Measurements from ENCODE around the gene IL20RB. TPM values are rescaled to one million over a fixed set of nuclear protein-coding genes. Genes with fewer than 3 reads are reported as not detected.
A peak's percentile ranks its signal among the peaks of the same experiment; 100 is the strongest.

IL20RB gene
- total RNA-seq, 1 donor from 2014 or later, result 0.98 TPM

DNA sequence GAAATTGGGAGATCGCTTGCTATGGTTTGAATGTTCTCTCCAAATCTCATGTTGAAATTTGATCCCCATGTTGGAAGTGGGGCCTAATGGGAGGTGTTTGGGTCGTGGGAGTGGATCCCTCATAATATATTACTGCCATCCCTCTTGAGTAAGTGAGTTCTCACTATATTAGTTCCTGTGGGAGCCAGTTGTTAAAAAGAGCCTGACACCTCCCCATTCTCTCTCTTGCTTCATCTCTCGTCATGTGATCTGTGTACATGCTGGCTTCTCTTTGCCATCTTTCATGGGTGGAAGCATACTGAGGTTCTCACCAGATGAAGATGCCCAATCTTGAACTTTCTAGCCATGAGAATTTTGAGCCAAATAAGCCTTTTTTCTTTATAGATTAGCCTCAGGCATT, 43.0 kb upstream of the IL20RB start:
- peaks cover 68% of the 10 kb centered on the region for H3K4me1 Mint-ChIP-seq
- peaks cover 27% of the 10 kb centered on the region for H3K36me3 Mint-ChIP-seq (ENCODE audit: low read depth)
- intact Hi-C loops (cut with micrococcal nuclease), result no loop called here
- DNase-seq (no peak), ATAC-seq (ENCODE audit: low read depth) (no peak)
- ChIA-PET POLR2A (no interaction called here), CTCF (no interaction called here)
- no peaks in the 10 kb centered on the region for H3K9me3 Mint-ChIP-seq
- no peak overlapping the region for H3K4me3 Mint-ChIP-seq
- no peaks in the 10 kb centered on the region for H3K27me3 Mint-ChIP-seq
- H3K27ac Mint-ChIP-seq, result no peak overlapping the region
- TF ChIP-seq, protein P1, sequence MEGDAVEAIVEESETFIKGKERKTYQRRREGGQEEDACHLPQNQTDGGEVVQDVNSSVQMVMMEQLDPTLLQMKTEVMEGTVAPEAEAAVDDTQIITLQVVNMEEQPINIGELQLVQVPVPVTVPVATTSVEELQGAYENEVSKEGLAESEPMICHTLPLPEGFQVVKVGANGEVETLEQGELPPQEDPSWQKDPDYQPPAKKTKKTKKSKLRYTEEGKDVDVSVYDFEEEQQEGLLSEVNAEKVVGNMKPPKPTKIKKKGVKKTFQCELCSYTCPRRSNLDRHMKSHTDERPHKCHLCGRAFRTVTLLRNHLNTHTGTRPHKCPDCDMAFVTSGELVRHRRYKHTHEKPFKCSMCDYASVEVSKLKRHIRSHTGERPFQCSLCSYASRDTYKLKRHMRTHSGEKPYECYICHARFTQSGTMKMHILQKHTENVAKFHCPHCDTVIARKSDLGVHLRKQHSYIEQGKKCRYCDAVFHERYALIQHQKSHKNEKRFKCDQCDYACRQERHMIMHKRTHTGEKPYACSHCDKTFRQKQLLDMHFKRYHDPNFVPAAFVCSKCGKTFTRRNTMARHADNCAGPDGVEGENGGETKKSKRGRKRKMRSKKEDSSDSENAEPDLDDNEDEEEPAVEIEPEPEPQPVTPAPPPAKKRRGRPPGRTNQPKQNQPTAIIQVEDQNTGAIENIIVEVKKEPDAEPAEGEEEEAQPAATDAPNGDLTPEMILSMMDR (IDR thresholded peaks at IDR 0.05), result no peak

DNA sequence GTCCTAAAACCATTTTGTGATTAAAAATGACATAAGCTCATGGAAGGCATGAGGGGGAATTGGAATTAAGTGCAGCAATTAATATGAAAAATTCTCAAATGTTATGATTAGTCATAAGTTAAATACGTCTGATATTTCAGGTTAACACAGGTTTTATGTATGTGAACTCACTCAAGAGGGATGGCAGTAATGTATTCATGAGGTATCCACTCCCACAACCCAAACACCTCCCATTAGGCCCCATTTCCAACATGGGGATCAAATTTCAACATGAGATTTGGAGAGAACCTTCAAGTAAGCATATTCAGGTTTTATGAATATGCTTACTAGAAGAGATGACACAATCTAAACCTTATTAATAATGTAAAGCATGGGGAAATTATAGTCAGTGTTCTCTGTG, 41.6 kb upstream of the IL20RB start:
- DNase-seq, result no peak
- H3K4me1 Mint-ChIP-seq, result peaks cover 67% of the 10 kb centered on the region
- no peak overlapping the region for H3K4me3 Mint-ChIP-seq
- no peaks in the 10 kb centered on the region for H3K27me3 Mint-ChIP-seq
- ChIA-PET CTCF (no interaction called here), POLR2A (no interaction called here)
- H3K36me3 Mint-ChIP-seq (ENCODE audit: low read depth), result peaks cover 23% of the 10 kb centered on the region
- no peaks in the 10 kb centered on the region for H3K9me3 Mint-ChIP-seq
- ATAC-seq (ENCODE audit: low read depth), result no peak
- intact Hi-C loops (cut with micrococcal nuclease), result loop anchor here (2.0 kb wide), 1 partner anchor 17 kb away; no protein-coding TSS in a partner anchor
- TF ChIP-seq, protein P1 (IDR thresholded peaks at IDR 0.05), result no peak
- no peak overlapping the region for H3K27ac Mint-ChIP-seq

DNA sequence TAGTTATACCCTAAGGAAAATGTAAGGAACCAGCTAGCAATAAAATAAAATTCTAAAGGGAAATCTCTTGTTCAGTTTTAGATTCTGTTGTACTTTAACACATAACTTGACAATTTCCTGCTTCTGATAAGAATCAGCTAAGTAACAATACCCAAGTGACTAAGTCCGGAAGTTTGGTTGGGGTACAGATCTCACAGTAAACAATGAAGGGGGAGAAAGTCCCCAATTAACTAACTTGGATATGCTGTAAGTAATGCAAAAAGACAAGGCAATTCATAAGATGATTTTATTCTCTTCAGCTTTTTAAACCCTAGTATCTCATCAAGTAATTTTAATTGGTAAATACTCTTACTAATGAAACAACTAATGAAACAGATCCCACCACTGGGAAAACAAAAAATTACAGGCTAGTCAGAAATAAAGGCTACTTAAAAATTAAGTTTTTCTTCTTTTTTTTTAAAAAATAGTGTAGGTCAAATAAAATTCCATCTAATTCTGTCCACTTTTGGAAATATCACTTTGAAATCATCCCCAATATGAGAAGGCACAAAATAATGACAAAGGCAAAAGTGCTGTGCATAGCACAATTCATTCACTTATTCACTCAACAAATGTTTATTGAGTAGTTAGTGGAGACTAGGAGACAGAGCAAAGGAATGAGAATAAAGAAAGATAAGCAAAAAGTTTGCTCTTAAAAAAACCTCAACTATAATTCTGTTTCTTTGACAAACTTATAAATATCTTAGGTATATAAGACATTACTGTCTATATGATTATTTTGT, 37.8 kb upstream of the IL20RB start:
- no peak overlapping the region for H3K4me3 Mint-ChIP-seq
- ChIA-PET POLR2A (interaction anchor here (1.2 kb wide), 1 partner anchor 168 kb away, joined by 3 read pairs; the partner anchor contains the start of gene STAG1), CTCF (no interaction called here)
- DNase-seq, result no peak
- peaks cover 8% of the 10 kb centered on the region for H3K36me3 Mint-ChIP-seq (ENCODE audit: low read depth)
- ATAC-seq (ENCODE audit: low read depth), result peak; percentile 50
- intact Hi-C loops (cut with micrococcal nuclease), result no loop called here
- no peaks in the 10 kb centered on the region for H3K27me3 Mint-ChIP-seq
- TF ChIP-seq, protein P1 (IDR thresholded peaks at IDR 0.05), result no peak
- no peak overlapping the region for H3K27ac Mint-ChIP-seq
- peaks cover 60% of the 10 kb centered on the region for H3K4me1 Mint-ChIP-seq
- H3K9me3 Mint-ChIP-seq, result no peaks in the 10 kb centered on the region

DNA sequence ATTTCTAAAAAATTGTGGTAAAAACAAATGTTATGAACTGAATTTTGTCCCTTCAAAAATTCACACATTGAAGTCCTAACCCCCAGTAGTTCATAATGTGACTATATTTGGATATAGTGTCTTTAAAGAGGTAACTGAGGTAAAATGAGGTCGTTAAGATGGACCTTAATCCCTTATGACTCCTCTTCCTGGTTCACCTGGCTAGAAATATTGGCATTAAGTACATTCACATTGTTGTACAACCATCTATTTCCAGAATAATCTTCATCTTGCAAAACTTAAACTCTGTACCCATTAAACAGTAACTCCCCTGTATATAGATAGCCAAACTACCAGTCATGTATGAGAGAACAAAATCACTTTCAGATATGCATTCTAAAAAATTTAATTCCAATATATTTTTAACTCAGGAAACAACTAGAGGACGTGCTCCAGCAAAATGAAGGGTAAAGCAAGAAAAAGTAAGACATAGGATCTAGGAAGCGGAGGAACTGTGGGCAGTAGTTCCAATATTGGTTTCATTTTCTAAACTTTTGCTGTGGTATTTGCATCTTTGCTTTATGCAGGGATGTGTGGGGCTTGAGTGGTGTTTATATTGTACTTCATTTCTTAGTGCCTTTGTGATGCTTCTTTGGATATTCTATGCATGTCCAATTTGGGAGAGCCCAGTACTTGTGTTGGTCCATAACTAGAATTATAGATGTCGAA, 36.7 kb upstream of the IL20RB start:
- Mint-ChIP-seq H3K27me3 (no peaks in the 10 kb centered on the region), H3K27ac (peak overlapping the region; percentile 19), H3K9me3 (no peaks in the 10 kb centered on the region), H3K4me3 (no peak overlapping the region), H3K4me1 (peaks cover 63% of the 10 kb centered on the region), H3K36me3 (ENCODE audit: low read depth) (peaks cover 7% of the 10 kb centered on the region)
- intact Hi-C loops (cut with micrococcal nuclease), result no loop called here
- POLR2A ChIA-PET, result no interaction called here
- CTCF ChIA-PET, result no interaction called here
- DNase-seq, result no peak
- no peak for ATAC-seq (ENCODE audit: low read depth)
- TF ChIP-seq, protein P1 (IDR thresholded peaks at IDR 0.05), result no peak

DNA sequence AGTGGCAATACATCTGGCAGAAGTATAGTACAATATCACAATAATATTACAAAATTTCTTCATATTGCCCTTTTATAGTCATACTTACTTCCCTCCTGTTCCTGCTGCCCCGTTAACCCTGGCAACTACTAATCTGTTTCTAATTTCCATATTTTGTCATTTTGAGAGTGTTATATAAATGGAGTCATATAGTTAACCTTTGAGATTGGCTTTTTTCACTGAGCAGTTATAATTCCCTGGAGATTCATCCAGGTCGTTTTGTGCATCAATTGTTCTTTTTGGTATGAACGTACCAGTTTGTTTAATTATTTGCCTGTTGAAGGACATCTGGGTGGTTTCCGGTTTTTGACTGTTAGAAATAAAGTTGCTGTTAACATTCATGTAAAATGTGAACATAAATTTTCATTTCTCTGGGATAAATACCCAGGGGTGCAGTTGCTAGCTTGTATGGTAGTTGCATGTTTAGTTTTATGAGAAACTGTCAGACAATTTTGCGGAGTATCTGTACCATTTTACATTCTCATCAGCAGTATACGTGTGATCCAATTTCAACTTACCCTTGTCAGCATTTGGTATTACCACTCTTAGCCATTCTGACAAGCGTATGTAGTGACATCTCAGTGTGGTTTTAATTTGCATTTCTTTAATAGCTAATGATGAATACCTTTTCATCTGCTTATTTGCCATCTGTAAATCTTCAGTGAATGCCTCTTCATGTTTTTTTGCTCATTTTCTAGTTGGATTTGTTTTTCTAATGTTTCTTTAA, 32.2 kb upstream of the IL20RB start:
- intact Hi-C loops (cut with micrococcal nuclease), result loop anchor here (5.0 kb wide), 1 partner anchor 108 kb away; the partner anchor contains the start of gene SLC35G2
- ChIA-PET CTCF (no interaction called here), POLR2A (no interaction called here)
- Mint-ChIP-seq H3K36me3 (ENCODE audit: low read depth) (peaks cover 24% of the 10 kb centered on the region), H3K4me3 (peak overlapping the region; percentile 44), H3K9me3 (no peaks in the 10 kb centered on the region), H3K27ac (no peak overlapping the region), H3K27me3 (no peaks in the 10 kb centered on the region), H3K4me1 (peaks cover 48% of the 10 kb centered on the region)
- DNase-seq (no peak), ATAC-seq (ENCODE audit: low read depth) (peak; percentile 37)
- TF ChIP-seq, protein P1 (IDR thresholded peaks at IDR 0.05), result no peak
